ENCODE results near the gene ALDH16A1.

DNA sequence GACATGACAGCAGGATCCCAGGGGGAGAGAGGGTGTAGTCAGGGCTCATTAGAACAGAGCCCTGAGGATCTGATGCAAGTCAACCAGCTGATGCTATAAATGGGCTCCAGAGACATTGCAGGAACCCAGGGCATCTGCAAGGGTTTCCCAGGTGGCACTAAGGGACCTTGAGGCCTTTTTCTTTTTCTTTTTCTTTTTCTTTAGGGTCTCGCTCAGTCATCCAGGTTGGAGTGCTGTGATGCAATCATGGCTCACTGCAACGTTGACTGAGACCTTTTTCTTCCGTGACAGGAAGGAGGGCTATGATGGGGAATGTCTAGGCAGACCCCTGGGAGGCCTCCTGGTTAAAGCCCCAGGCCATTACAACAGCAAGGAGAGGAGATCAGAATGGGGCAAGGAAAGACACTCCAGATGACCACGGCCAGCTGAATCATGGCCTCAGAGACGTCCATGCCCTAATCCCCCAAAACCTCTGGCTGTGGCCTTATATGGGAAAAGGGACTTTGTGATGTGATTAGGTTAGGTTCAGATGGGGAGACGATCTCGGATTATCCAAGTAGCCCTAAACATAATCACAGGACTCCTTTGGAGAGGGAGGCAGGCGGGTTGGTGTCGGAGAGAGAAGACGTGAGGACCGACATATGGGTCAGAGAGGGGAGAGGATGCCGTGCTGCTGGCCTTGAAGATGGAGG lies 54.9 kb downstream of the ALDH16A1 start:
- no peak for TF ChIP-seq POLR2A (IDR thresholded peaks at IDR 0.05)
- TF ChIP-seq, protein P1, sequence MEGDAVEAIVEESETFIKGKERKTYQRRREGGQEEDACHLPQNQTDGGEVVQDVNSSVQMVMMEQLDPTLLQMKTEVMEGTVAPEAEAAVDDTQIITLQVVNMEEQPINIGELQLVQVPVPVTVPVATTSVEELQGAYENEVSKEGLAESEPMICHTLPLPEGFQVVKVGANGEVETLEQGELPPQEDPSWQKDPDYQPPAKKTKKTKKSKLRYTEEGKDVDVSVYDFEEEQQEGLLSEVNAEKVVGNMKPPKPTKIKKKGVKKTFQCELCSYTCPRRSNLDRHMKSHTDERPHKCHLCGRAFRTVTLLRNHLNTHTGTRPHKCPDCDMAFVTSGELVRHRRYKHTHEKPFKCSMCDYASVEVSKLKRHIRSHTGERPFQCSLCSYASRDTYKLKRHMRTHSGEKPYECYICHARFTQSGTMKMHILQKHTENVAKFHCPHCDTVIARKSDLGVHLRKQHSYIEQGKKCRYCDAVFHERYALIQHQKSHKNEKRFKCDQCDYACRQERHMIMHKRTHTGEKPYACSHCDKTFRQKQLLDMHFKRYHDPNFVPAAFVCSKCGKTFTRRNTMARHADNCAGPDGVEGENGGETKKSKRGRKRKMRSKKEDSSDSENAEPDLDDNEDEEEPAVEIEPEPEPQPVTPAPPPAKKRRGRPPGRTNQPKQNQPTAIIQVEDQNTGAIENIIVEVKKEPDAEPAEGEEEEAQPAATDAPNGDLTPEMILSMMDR (IDR thresholded peaks at IDR 0.05): no peak
